COLO829 (cell line): Measurements from ENCODE around the gene ABCB9.
A peak's percentile ranks its signal among the peaks of the same experiment; 100 is the strongest.

ENCODE experiments used
- DNase-seq: peaks from one replicate; pipeline ENCODE4 v3.0.0; 2012; ENCODE audit warnings: low spot score

Gene ABCB9

DNA sequence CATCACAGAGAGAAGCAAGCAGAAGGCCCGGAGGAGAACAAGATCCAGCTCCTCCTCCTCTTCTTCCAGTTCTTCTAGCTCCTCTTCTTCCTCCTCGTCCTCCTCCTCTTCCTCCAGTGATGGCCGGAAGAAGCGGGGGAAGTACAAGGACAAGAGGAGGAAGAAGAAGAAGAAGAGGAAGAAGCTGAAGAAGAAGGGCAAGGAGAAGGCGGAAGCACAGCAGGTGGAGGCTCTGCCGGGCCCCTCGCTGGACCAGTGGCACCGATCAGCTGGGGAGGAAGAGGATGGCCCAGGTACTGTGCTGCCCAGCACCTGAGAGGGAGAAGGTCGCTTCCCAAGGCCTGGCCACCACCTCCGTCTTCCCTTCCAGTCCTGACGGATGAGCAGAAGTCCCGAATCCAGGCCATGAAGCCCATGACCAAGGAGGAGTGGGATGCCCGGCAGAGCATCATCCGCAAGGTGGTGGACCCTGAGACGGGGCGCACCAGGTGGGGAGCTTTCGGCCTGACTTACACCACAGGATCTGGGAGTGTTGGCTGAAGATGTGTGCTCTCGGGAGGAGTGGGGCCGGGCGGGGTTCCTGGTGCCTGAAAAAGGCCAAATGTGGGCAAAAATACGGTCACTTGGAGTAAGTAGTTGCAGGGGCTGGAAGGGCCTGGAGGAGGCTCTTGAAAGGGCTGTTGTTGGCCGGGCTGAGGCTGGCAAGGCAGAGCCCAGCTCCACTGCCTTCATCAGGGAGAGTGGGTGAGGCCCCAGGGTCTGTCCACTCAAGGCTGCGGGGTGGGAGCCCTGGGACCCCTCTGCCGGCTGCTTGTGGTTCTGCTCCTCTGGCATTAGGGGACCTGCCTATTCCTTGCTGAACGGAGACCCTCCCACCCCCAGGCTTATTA is 15.6 kb upstream of the ABCB9 start:
- DNase-seq: no peak

DNA sequence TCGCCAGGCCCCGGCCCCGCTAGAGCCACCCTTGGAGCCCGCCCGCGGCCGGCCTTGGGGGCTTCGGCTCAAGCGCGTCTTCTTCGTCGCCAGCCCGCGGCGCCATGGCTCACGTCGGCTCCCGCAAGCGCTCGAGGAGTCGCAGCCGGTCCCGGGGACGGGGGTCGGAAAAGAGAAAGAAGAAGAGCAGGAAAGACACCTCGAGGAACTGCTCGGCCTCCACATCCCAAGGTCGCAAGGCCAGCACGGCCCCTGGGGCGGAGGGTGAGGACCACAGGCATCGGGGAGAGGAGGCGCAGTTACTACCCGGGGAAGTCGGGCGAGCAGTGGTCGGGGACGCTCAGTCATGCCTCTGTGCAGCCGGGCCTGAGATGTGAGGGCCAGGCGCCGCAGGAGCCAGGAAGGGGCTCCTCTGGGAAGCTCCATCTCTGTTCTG is 14.8 kb upstream of the ABCB9 start:
- DNase-seq: no peak

GRCh38 chr12:122980183-122981035 is 14.1 kb upstream of the ABCB9 start, which contains the start of gene ARL6IP4:
Gene ARL6IP4 (plus strand): TSS chr12:122980681. CDS start chr12:122981140, 459 bp downstream.
- DNase-seq: peak; percentile 53

- DNase-seq: no peak
Measured at GRCh38 chr12:122979908-122980182, 13.6 kb upstream of the ABCB9 start.

GRCh38 chr12:122979001-122979907 is 13.0 kb upstream of the ABCB9 start:
- no peak for DNase-seq

DNA sequence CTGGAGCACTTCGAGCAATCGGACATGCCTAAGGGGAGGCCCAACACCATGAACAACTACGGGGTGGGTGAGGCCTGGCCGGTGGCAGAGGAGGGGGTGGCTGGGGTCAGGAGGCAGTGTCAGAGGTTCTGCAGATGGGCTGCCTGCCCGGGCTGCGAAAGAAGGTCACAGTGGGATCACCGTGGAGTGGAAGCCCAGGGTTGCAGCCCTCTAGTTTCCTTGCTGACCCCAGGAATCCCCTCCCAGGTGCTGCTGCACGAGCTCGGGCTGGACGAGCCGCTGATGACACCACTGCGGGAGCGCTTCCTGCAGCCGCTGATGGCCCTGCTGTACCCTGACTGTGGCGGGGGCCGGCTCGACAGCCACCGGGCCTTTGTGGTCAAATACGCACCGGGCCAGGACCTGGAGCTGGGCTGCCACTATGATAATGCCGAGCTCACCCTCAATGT is 12.3 kb upstream of the ABCB9 start:
- no peak for DNase-seq

GRCh38 chr12:122977655-122978392 is 11.6 kb upstream of the ABCB9 start:
- no peak for DNase-seq

DNA sequence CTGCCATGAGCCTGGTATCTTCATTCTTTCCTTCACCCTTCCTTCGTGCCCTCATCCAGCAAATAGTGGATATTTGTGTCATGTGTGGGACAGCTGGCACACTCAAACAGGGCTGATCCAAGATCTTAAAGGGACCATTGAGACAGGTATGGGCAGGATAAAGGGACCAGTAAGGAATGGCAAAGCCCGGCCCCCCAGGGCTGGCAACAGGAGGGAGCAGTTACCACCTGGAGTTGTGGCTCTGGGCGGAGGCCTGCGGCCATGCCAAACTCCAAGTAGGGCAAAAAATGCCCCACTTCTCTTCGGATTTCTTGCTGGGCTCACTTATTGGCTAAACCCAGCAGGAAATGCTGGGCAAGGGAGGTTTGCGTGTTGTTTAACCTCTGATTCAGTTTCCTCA is 10.9 kb upstream of the ABCB9 start:
- DNase-seq: no peak

DNA sequence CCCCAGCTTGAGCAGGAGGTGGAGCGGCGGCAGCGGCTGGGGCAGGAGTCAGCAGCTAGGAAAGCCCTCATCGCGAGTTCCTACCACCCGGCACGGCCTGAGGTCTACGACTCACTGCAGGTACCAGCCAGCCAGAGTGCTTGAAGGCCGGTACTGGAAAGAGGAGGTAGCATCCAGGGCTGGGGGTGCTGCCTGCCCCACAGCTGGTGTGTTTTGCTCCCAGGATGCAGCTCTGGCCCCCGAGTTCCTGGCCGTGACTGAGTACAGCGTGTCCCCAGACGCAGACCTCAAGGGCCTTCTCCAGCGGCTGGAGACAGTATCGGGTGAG is 10.3 kb upstream of the ABCB9 start:
- DNase-seq: no peak

DNA sequence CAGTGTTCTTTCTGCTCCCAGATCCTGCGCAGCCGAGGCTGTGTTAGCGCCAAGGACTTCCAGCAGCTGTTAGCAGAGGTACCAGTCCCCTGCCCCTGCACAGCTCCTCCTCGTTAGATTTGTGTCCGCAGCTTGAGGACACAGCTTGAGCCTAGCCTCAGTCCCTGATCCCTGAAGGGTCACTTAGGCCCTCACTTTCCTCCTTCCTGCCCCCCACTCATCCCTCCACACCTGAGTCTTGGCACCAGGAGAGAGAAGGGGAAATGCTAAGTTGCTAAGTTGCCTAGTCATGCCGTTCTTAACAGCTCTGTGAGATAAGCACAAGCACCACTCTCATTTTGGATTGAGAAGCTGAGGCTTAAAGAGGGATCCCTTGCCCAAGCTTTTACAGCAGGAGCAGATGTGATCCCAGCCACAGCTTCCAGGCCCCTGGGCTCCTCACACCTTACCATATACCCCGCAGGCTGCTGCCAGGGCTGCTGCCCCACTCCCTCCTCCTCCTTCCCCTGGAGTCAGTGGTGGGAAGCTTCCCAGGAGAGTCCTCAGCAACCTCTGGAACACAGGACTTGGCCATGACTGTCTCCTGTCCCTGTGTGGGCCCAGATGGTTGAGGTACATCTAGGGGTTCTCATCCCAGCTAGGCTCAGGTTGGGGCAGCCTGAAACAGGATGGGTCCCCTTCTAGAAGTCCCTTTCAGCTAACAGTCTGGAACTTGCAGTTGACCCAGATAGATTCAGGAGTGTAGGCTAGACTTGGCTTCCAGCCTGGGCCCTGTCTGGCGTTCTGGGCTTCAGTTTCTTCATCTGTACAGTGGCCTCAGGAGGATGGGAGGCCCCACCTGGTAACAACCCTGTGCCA is 9.8 kb upstream of the ABCB9 start:
- no peak for DNase-seq

DNA sequence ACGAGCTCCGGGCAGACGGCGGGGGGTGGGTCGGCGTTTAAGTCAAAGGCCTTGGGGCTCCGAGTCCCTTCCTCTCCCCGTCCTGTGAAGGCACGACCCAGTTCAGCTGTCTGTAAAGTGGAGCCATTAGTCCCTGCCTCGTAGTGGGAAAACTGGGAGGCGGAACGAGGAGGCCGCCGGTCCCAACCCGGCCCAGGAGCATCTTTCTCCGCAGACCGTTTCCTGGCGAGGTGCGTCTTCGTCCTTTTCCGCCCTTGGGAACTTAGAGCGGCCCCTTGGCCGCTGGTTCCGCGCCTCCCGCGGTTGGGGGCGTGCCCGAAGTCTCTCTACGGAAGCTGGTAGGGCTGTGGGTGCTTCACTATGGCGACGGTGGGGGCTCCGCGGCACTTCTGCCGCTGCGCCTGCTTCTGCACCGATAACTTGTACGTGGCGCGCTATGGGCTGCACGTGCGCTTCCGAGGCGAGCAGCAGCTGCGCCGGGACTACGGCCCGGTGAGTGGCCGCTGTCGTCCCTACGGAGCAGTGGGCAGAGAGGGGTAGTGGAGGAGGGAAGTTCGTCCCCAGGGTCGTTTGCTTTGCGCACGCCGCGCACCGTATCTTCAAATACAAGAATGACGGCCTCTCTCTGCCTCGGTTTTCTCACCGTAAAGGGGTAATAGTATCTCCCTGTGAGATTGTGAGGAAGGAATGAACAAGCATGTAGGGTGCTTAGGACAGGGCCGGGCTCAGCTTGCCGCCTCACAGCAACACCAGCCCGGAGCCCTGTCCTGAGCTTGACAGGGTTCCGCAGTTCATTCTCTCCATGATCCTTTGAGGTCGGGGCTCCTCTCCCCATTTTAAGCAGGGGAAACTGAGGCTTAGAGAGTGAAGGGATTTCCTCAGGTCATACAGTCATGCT is 8.9 kb upstream of the ABCB9 start, which contains the start of gene OGFOD2:
OGFOD2 (plus strand) TSS at position 353 of the 898 bp plus-strand sequence; CDS start at position 361, 8 bp downstream.
- DNase-seq: peak; percentile 88

DNA sequence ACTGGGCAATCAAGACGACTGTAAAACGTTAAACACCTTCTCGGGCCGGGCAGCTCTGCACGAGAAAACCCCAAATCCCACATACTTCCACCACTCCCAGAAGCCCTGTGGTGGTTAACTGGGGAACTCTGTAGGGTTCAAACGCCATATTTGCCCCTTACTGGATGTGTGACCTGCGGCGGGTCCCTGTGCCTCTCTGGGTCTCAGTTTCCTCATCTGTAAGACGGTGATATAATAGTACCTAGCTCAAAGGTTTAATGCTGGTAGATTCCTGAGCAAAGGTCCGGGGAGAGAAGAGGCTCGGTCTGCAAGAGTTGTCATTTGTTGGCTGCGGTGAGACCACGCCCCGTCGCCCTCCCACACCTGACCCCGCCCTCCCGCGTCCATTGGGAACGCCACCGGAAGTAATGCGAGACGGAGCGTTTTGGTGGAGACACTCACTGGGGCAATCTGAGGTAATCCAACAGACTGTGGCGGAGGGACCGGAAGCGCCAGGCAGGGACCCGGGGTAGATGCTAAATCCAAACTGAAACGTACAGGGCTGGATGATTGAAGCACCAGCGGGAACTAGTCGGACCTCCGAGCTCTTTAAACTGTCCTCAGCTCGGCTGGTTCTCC is 8.1 kb upstream of the ABCB9 start:
- peak; percentile 97 for DNase-seq

DNA sequence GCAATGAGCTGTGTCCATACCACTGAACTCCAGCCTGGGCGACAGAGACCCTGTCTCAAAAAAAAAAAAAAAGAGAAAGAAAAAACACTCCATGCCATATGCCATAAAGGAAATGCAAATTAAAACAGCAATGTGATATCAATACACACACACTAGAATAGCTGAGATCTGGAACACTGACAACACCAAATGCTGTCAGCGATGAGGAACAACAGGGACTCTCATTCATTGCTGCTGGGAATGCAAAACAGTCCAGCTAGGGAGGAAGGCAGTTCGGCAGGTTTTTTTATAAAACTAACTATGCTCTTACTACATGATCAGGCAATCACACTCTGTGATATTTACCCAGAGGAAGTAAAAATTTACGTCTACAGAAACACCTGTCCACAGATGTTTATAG is 3.4 kb upstream of the ABCB9 start:
- no peak for DNase-seq

- DNase-seq: no peak
Measured at GRCh38 chr12:122968104-122968503, 1.8 kb upstream of the ABCB9 start.

DNA sequence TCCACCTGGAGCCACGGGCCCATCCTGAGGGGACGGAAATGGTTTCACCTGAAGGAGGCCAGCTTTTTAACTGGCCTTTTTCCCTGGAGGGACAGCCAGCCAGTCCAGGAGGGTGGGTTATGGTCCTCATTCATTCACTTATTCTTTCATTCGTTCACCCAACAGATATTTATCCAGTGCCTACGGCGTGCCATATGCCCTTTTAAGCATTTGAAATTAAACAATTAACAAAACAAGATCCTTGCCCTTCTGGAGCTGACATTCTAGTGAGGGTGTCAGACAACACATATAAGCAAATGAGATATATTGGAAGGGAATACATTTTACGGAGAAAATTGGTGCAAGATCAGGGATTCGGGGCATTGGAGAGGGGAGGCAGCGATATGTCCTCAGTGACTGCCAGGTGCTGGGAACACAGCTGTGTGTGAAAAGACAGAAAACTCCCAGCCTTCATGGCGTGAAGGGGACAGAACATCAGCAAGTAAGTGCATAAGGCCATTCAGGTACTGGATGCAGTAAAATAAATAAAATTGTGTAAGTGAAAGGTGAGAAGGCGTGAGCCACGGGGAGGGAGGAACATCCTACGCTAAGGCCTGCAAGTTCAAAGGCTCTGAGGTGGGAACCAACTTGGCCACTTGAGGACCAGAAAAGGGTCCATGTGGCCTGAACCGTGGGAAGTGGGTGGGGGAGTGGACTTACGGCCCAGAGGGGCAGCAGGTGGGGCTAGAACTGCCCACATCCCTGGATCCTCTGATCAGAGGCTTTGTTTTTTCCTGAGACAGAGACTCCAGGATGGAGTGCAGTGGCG is 684 bp upstream of the ABCB9 start:
- DNase-seq: no peak

DNA sequence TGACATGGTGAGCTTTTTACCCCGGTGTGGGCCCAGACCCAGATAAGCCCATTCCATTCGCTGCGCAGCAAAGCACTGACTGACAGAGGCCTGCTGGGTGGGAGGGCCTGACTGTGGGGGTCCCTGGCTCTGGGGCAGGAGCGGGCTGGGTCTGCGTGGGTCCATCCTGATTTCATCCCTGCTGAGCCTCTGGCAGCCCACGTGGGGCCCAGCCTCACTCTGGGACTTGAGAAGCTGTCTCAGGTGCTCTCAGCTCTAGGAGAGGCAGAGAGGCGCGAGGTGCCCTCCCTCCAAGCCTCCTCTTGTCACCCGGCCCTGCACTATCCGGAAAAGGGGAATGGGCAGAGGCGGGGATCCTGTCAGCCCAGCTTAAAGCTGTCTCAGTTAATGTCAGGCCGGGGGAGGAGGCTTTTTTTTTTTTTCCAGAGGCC is 927 bp downstream of the ABCB9 start:
- no peak for DNase-seq

DNA sequence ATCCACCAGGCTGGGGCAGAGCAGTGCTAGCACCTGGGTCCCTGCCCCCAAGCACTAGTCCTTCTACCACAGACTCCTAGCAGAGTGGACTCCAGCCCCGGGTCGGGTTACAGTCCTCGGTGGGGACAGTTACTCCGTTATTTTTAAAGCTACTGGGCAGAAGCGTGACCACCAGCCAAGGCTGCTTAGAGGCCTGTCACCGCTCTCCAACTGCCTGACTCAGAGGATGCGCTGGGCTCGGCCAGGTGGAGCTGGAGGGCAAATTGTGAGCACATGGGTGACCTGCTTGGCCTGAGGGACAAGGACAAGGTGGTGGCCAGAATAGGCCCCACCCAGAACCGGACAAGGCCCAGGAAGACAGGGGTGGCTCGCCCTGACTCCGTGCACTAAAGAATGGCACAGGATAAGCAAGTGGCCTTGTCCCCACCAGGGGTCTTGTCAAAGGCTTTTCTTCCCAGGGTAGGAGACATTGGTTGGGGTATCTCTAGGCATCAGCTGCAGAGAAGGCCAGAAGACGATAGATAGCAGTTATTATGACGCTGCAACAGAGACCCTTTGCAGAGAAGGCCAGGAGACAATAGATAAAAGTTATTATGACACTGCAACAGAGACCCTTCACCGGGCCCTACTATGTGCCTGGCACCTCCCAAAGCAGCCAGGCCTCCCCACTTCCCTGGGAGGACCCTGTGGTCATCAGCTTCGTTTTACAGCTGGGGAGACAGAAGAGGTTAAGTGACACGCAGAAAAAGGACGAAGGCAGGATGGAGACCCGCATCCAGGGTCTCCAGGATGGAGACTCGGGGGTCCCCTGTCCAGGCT is 1.6 kb downstream of the ABCB9 start:
- DNase-seq: no peak
